HG02852 (cell line): Measurements from ENCODE around the gene LRTM1.

Experiments used
- ATAC-seq: cut with Tn5 transposase; IDR thresholded peaks from one replicate; pipeline ENCODE4 v1.9.1; 2021; ENCODE audit warnings: mild to moderate bottlenecking, moderate library complexity; ENCODE audit not compliant: unreplicated experiment

LRTM1 gene

DNA sequence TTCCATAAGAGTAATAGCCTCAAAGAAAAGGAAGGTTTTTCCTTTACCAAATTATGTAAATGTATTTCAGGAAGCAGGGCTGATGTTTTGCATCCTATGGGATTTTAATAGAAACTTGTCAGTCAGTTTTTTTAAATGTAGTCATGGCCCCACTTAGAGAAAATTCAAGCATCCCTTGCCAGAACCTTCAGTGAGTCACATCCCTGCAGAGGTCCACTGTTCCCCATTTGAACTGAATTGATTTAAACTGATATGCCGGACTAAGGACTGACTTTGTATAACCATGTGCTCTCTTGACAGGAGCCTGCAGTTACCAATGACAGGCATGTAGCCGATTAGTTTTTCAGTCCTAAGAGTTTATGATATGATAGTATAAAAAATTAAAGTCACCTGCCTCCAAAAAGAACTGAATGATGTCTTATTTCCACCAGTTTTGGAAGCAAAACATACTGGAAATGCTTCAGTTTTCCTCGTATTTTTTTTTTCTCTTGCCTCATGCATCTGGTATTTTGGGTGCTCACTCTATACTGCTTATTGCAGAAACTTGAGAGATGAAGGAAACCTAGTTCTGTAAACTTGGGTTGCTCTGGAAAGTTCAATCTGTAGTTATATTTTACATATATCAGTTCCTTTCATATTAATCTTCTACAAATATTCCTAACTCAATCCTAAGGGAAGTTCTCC, 30.7 kb downstream of the LRTM1 start:
- no peak for ATAC-seq

DNA sequence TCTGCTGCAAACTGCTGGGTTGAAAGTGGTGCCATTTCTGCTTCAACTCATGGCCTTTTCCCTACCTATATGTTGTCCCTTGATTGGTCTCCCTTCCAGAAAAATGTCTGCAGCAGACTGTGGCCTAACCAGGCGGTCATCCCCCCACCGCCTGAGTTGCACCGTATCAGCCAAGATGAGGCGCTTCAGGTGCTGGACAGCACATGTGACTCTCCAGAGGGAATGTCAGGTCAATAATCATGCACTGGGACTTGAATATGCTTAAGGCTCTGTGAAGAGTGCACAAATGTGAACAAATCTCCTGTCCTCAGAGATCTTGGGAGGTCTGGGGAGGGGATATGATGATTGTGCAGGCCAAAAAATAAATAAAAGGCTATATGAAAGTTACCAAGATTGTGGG, 32.2 kb downstream of the LRTM1 start:
- ATAC-seq = no peak

DNA sequence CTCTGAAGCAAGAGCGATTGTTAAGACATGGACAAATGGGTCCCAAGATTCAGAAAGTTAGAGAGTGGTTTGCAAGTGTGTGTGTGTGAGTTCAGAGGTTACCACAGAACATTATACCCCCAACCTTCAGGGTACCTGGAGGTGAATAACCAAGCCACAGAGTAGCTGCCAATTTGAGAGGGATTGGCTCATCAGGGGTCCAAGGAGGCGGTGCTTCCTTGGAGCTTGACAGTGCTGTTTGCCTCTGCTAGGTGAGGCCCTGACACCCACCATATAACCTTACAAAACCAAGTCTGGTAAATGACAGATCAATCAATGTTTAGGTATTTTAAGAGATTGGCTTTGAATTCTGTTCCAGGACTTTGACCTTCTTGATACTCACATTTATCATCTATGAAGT, 35.7 kb downstream of the LRTM1 start:
- no peak for ATAC-seq

DNA sequence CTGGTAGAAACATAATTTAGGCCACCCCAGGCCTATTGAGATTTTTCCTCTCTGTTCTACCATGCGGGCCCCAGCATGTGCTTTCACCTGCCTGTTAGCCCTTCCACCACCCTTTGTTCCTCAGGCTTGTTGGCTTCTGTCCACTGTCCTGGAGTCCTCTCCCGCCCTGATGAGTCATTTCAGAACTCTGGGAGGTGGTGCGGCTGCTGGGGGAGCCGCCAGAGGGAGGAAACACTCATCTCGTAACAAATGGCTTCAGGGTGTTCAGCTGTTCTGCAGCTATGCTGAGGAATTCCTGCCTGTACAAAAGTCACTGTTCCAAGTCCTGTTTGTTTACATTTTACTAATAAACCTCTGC, 36.3 kb downstream of the LRTM1 start:
- no peak for ATAC-seq

DNA sequence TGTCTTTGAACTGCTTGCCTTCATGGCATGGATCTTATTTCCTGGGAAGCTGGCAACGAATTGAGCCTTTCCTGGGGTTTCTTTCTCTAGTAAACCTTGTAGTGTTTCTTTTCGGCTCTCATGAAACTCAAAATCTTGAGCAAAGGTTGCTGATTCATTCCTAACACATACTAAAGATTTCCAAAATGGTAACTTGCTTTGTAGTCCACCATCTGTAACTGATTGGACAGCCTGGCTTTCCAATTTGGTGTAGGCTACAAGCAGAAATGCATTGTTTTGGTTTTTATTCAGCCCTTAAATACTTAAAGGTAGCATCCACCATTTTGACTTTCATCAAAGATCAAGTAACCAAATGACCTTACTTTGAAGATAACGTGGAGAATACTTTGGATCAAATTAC, 38.1 kb downstream of the LRTM1 start:
- no peak for ATAC-seq

DNA sequence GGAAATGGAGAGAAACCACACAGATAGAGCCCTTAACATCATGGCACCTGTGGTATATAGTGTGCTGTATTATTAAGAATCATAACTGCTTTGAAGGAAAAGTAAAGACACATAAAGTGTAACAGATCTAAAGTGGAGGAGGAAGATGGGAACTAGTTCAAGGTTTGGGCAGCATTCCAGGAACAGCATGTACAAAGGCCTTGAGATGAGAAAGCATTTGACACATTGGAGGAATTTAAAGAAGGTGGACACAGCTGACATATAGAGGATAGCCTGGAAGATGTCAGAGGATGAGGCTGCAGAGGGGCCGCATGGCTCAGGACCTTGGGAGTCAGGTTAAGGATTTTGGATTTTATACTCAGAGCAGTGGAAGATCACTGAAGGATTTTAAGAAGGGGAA, 39.0 kb downstream of the LRTM1 start:
- no peak for ATAC-seq

DNA sequence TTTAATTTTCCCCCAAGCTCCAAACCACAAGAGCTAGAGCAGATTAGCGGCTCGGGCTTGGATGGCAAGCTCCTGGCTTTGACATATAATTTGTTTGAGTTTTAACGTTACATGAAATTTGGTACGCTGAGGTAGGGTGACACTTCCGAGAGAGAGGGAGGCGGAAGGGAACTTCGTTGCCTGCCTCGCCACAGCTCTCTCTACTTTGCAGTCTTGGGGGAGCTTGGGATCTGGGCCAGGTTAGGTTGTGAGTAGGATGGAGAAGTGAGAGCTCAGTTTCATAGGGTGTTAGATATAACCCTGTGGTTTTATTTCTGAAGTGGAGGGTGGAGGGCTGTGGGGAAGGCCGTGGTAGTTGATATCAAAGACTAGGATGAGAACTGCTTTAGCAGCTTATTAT, 39.7 kb downstream of the LRTM1 start:
- ATAC-seq = no peak

DNA sequence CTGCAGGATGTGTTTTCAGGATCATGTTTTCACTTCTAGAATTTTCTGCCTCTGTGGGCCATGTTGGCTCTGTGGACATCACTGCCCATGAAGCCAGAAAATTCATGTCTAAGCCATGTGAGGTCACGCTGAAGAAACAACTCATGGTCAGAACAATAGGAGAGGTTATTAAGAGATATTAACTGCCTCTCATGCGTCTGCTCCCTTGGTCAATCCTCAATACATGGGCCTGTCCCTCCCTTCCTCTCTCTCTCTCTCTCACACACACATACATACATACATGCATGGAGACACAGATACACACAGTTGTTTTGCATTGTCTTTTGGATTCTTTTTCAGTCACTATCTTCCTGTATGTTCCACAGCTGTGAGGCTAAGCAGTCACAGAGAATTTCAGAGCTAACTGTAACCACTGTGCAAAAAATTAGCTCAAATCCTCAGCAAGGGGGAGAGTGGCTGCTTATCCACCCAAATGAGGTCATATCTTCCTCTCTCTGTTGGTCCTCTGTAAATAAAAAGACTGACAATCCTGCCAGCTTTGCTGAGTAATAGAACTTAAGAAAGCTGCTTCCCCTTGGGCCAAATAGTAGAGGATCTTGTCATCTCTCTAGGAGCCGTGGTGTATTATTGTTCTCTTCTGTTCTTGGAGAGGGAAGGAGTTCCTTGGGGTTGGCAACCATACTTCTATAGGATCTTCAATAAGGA, 45.6 kb downstream of the LRTM1 start:
- ATAC-seq = no peak

DNA sequence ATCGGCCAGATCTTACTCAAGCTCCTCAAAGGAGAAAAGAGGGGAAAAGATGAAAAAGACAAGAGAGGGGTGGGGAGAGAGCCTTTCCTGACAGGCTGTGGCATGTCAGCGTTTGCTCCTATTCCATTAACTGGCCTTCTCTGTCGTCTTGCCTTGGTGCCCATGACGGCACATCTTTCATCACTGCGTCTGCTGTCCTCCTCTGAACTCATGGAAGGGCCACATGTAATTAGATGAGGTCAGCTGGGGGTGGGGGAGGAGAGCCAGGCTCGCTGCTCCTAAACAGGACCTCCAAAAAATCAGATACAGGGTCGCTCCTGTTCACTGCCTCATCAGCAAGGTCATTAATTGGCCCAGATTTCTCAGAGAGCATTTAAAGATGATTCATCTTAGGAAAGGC, 49.7 kb downstream of the LRTM1 start:
- no peak for ATAC-seq

DNA sequence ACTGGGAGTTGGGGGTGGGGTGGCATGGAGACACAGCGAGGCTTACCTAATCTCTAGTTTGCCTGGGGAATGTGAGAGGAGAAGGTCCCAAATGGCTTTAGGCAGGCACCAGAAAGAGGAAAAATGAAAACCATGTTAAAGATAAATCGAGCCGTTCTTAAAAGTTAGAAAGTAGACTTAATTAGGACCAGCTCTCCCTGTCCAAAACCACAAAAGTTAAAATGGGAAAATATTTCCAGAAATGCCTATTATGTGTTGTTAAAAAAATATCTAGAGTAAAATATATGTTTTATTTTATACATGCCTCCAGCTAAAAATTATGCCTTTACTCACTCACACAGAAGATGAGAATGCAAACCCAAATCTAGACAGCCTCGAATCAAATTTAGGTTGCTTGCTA, 50.1 kb downstream of the LRTM1 start:
- ATAC-seq = no peak

DNA sequence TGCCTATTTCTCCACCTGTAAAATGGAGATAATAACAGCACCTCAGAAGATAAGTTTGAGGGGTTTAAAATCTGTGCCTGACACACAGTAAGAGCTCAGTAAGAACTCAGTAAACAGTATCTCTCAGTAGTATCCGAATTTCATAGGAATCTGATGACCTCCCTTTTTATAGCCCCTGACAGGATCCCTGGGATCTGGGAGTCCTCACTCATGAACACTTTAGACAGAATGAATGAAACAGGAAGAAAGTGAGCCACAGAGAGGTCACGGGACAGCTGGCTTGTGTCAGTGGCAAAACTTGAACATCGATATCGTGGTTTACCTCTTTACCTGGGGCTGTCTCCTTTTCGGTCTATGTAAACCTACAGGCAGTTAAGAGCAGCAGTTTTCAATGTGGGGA, 51.2 kb downstream of the LRTM1 start:
- no peak for ATAC-seq

DNA sequence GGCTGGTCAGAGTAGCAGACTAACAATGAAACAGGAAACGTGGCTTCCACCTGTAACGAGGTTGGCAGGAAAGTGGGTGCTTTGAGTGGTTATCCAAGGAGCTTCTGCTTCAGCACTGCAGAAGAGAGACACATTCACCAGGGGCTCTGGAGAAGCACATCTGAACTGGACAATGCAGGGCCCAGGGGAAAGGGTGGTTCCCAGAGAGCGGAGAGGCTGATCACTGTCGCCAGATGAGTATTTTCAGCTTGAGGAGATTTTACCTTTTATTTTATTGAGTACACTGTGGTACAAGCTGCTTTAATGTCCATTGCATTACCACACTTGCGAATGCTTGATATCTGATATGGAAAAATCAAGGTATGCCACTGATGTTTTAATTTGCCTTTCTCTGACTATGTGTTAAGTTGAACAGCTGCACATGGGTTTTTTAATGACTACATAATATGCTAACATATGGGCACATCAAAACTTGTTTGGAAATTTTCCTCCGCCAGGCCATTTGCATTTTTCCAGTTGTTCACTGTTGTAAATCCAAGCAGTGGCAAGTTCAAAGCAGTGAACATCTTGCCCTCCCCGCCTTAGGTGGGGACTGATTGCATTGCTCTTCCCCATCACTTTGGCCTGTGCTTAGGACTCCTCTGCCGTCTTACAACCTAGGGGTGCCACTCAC, 52.1 kb downstream of the LRTM1 start:
- no peak for ATAC-seq

DNA sequence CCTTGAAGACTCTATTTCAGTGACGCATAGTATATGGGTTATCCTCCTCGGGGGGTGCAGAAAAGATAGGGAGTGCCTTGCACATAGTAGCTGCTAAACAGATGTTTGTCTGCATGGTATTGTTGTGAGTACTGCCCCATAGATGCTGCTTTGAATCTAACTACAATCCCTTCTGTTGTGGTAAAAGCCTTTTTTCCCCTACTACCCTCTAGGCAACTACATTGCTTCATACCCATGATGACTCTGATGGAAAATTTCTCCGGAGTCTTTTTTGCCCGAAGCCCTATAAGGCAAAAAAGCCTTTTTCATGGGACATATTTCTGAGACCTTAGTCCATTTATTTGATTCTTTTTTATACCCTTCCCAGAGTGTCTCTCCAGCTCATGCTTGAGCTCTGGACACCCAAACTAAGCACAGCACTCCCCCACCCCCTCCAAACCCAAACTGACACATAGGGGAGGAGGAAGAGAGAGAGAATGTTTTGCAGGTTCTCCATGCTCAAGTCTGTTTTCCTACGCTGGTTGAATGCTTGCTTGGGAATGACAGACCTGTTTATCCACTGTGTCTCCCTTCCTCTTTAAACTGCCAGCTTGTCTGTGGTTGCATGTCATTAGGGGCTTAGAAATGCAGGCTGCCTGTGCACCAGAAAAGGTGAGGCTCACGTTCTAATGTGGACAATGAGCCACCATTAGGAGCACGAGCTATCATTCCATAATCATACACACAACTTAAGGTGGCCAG, 52.9 kb downstream of the LRTM1 start:
- ATAC-seq = no peak

DNA sequence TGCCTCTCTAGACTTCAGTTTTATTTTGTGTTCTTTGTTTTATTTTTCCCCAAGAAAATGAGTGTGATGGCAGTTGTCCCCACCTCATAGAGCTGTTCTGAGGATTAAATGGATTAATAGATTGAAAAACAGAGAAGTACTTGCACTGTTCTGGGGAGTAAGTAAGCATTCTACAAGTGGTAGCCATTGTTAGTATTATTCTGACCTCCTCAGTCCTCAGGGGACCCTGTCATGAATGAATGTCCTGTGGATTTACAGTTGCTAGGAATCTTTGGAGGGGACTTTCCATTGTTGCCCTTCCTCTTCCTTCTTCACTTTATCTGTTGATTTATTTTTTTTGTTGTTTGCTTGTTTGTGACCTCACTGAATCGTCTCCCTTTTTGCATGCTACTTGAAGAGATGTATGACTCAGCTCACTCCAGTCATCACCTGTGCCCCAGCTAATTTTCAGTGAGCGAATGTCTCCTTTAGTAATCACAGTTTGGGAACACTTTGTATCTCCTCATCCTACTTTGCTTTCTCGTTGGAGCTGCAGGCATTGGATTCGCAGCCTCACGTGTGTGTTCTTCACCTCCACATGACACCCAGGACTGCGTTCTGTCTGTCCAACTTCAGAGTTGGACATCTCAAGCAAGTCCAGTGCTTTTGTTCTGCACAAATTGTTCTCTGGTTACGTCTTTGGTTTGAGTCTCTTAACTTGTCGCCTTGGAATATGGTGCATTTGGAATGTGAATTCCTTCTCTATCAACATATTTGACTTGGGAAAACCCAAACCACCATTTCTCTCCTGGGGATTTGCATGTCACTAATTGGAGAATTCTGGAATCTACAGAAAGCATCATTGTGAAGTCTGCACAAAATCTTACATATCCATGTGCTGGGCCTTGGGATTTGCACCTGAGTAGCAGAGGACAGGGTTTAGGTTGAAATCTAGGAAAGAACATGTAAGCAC, 54.5 kb downstream of the LRTM1 start:
- ATAC-seq = no peak

DNA sequence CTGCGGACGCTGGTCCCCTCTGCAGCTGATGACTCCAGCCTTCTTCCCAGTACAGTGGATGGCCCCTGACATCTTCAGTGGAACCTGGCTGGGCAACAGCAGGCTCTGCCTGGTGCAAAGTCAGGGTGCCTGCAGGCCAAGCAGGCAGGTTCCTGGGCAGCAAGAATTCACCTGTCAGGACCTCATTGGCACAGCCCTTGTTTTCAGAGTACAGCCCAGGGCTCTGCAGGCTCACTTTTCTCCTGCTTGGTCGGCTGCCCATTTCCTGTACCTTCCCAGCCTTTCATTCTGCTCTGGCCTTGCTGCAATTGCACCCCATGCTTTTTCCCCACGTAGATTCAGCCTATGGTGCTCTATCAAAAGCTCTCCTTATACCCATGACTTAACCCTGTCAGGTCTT, 56.0 kb downstream of the LRTM1 start:
- ATAC-seq = no peak

DNA sequence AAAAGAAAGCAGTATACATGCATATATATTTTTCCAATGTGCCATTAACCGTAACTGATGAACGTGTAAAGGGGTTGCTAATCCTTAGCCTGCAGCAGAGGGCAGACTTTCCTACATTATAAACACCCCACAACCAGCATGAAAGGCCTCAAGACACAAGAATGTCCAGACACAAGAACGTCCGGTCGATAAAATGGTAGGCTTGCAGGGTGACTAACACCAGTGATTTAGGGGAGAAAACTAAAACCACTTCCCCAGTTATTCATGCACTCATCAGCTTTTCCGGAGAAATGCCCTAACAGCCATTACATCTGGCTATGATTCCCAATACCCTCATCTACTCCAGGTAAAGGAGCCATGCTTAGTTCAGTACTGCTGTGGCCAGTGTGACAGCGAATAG, 57.4 kb downstream of the LRTM1 start:
- no peak for ATAC-seq
